C4-2B (cell line): Measurements from ENCODE around the gene REPIN1.

Experiments used
- CTCF ChIP-seq: fragments of 450-650 bp; conservative IDR thresholded peaks from 2 replicates; pipeline ENCODE4 v1.5.1; 2017; ENCODE audit warnings: mild to moderate bottlenecking
- ZFX ChIP-seq: fragments of 450-650 bp; IDR thresholded peaks from 2 replicates; pipeline ENCODE4 v1.6.1; 2017

- TF ChIP-seq CTCF (no peak), ZFX (no peak)
These were observed 5.4 kb downstream of the REPIN1 start for GRCh38 chr7:150374026-150374425.
